Dedifferentiated amniotic fluid mesenchymal stem cell (primary cell): ENCODE results near the gene MIR17HG.
"Not testable (repeated sequence)": the region's sequence is repeated elsewhere in the genome, so short reads cannot be mapped to it uniquely, and the experiment has no call there.

ENCODE experiments used
- DNase-seq: peaks from one replicate; pipeline ENCODE4 v3.0.0-alpha.2; 2016; ENCODE audit errors: extremely low spot score

The MIR17HG gene

DNA sequence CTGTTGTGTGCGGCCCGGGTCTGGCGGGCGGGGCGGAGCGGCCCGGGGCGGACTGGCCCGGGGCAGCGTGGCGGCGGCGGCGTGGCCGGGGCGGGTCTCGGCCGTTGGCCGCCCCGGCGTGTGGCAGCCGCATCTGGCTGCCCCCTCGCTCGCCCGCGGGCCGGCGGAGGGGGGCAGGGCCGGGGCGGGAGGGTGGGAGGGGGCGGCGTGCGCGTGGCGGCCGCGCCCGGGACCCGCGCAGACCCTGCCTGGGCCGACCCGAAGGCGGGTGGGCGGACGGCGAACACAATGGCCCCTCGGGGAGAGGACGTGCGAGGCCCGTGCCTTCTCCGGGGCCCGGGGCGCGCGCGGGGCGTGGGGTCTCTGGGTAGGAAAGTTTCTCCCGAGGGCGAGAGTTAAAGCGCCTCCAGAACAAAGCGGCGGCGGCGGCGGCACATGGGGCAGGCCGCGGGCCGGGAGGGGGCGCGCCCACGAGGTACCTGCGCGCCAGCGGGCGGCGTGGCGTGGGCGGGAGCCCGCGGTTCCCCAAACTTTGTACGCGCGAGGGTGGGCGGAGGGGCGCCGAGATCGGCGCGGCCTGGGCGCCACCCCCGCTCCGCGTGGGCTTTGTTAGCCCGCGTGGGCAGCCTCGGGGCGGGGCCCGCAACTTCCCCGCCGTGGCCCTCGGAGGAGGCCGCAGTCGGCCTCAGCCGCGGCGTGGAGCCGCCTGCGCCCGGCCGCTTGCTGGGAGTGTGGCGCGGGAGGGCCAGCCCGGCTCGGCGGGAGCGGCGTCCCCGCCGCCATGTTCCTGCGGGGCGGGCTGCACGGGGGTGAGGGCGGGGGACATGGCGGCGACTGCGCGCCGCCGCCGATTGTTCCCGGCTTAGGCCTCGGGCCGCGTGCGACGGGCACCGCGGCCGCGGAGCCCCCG is 764 bp downstream of the MIR17HG start:
- DNase-seq: no peak

DNA sequence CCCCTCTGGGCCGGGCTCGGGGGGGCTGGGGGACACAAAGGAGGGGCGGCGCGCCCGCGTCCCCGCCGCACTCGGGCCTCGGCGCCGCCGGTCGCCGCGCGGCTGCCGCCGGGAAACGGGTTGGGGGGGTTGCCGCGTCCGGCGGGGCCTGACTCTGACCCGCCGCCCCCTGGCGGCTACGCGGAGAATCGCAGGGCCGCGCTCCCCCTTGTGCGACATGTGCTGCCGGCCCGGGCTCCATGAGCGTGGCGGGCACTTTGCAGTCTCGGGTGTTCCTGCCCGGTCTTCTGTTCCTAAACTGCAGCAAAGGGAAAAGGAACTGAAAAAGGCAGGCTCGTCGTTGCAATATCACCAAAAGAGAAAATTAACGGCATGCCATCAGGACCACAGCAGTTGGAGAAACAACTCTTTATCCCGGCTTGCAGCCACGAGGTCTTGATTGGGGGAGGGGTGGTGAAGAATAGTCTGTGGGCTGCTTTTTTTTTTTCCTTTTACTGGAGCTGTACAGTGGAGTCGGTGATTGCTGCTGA is 1.5 kb downstream of the MIR17HG start:
- DNase-seq: peak; percentile 77

DNA sequence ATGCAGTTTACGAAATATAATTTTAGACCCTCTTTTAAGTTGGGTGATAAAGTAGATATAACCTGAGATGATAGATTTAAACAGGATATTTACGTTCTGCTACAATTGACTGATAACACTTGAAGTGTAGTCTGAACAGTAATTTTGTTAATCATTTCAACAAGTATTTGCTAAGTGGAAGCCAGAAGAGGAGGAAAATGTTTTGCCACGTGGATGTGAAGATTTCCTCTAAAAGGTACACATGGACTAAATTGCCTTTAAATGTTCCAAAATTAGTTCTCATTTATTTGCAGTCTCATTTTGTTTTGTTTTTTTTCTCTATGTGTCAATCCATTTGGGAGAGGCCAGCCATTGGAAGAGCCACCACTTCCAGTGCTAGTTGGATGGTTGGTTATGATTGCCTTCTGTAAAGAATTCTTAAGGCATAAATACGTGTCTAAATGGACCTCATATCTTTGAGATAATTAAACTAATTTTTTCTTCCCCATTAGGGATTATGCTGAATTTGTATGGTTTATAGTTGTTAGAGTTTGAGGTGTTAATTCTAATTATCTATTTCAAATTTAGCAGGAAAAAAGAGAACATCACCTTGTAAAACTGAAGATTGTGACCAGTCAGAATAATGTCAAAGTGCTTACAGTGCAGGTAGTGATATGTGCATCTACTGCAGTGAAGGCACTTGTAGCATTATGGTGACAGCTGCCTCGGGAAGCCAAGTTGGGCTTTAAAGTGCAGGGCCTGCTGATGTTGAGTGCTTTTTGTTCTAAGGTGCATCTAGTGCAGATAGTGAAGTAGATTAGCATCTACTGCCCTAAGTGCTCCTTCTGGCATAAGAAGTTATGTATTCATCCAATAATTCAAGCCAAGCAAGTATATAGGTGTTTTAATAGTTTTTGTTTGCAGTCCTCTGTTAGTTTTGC is 2.8 kb downstream of the MIR17HG start:
- no peak for DNase-seq

DNA sequence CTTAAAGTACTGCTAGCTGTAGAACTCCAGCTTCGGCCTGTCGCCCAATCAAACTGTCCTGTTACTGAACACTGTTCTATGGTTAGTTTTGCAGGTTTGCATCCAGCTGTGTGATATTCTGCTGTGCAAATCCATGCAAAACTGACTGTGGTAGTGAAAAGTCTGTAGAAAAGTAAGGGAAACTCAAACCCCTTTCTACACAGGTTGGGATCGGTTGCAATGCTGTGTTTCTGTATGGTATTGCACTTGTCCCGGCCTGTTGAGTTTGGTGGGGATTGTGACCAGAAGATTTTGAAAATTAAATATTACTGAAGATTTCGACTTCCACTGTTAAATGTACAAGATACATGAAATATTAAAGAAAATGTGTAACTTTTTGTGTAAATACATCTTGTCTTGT is 3.6 kb downstream of the MIR17HG start:
- no peak for DNase-seq

DNA sequence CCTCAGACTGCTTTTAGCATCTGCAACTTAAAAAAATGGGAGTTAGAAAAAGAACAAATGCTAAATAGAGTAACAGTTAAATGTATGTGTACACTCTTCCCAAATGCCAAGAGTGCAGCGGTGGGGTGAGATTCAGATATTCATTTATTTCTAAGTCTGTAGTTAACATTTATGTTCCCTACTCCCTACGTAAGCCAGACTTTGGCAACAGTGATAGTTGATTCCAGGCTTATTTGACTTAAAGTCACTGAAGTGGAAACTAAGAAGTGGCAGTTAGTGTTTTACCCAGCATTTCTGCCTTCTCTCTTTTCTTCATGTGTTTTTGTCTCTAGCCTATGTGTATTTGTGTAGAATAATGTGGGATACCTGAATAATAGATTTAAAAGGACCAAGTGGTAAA is 4.5 kb downstream of the MIR17HG start:
- no peak for DNase-seq

DNA sequence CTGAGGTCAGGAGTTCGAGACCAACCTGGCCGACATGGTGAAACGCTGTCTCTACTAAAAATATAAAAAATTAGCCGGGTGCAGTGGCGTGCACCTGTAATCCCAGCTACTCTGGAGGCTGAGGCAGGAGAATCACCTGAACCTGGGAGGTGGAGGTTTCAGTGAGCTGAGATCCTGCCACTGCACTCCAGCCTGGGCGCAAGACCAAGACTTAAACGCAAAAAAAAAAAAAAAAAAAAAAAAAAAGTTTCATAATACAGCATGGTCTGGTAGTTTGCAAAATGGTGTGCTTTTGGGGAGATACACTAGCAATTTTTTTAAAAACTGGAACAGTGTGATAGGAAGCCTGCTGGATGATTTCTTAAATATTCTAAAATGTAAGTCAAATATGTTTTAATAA is 5.4 kb downstream of the MIR17HG start:
- DNase-seq: not testable (repeated sequence)

DNA sequence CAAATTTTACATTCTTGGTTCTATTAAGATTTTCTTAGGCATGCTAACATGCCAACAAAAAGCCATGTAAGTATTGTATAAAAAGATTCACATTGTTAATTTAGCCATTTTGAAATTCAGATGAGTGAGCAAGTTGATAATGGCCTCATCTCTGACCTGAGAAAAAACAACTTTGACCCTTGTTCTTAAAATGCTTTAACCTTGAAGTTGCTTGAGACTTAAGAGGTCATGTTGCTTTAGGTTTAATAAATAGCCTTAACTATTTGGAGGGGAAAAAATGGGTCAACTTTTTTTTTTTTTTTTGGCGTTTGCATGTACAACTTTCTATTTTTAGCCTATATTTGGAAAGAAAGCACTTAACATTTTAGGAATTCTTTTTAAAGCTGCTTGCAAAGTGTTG is 6.0 kb downstream of the MIR17HG start:
- DNase-seq: no peak

DNA sequence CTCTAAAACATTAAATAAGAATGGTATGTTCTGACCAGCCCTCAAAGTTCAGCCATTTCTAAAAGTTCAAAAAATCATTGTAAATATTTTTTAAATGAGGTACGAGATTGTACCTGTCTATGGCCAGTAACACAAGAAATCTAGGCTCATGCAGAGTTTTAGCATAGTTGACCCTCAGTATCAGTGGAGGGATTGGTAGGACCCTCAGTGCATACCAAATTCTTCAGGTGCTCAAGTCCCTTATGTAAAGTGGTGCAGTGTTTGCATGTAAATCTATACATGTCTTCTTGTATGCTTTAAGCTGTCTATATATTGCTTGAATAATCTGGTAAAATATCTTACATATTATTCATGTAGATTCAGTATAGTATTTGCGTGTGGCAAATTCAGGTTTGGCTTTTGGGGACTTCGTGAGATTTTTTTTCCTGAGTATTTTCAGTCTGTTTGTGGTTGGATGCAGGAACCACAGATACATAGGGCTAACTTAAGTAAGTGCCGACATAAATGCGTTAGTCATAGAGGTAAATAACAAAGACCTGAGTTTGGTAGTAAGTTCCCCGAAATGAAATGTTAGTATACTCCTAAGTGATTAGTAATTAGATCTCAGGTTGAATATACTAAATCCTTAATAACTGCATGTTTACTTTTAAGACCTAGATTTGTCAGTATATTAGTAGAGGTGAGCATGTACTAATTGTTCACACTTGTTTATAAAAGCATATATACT is 7.8 kb downstream of the MIR17HG start:
- no peak for DNase-seq

DNA sequence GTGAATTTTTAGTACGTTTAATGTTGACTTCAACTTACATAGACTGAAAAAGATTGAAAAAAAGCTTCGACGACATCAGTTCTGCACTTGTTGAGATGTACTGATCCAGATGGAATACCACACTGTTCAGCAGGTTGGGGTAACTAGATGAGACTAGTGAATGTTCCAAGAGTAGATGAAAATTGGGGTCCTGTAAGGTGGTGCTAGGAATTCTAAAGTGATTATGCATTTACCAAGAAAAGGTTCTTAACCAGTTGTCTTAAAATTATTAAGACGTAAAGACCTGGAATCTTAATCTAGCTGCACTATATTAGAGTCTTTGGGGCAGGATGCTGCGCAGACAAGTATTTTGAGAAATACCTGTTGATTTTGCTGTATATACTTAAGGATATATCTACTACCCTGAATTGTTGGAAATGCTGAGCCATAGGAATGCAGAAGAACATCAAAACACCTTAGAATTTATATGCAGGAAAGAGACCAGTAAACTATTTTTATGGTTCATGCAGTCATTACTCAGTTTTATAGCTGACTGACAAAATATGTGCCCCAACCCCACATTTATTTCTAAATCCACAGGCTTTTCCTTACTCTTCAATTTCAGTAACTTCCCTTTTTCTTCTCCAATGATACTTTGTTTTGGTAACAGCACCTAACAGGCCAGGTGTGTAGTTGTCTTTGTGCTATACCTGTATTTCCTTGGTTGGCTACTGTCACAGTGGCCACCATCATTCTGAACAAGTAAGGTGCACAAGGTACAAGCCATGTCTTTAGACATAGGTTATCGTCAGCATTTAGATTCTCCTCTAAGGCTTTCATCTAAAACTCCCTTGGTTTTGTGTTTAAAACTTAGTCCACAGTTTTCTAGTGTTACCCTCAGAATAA is 8.6 kb downstream of the MIR17HG start:
- DNase-seq: no peak

DNA sequence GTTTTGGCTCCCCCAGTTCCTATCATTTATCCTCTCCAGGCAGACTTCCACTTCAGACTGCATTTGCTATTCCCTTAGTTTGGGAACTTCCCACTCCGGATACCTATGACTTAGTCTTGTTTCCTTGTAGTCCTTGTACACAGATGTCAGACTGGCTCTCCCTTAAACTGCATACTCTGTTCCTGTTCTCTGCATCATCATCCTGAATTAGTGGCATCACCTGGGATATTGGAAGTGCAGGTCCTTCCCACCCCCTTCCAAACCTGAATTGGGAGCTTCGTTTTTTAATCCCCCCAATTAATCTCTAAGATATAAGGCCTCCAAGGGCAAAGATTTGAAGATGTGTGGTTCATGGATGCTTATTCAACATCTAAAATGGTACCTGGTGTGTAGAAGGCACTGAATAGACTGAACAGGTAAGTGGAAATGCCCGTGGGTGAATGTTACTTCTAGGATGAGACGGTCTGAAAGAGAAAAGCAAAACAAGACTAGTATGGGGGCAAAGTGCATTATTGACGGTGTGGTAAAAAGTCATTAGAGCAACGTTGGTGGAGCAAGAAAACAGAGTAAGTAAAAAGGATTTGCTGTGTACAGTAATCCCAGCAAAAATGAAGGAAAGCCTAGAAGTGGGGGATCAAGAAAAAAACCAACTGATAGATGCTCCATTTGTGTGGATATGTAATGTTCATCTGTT is 9.6 kb downstream of the MIR17HG start:
- no peak for DNase-seq

DNA sequence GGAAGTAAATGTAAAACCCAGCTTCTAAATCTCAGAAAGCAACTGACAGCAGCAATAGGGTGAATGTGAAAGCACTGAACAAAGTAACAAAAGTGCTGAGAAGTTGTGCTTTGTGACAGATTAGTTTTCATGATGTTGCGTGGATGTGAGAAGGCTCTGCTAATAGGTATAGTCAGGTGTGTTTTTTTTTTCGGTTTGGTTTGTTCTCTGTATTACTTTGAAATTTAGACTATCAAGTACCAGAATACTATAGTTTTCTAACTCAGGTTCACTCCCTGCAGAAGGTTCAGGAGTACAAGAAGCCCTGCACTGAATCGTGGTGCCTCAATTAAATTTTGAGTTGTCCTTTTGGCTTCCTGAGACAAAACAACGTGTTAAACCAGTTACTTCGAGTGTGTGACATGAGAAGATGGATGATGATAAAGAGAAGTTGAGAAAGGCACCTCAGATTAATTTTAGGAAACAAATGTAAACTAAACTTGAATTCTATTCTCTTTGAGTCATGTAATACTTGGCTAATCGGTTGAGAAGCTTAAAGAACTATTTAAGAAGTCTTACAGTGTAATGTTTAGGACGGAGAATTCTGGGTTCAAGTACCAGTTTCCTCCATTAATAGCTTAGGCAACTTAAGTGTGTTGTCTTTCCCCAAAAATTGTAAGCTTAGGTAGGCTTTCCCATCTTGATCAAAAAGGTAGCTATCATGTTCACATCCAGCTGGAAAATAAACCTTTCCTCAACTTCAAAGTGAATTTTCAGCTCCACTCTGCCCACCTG is 10.3 kb downstream of the MIR17HG start:
- DNase-seq: no peak

DNA sequence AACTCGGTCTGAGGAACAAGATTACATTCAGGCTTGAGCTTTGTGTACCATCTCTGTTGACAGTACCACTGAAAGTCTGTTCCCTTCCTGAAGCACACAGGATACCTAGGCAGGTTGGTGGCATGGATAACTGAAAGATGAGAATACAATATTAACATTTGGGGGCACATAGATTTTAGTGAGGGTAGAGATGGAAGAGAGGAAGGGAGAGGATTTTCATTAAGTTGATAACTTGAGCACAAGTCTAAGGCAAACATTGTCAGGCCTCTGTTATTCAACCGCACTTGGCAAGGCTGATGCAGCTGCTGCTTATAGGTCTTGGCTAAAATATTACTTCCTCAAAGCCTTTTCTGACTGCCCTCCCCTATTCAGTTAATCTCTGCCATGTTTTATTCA is 10.9 kb downstream of the MIR17HG start:
- DNase-seq: no peak

DNA sequence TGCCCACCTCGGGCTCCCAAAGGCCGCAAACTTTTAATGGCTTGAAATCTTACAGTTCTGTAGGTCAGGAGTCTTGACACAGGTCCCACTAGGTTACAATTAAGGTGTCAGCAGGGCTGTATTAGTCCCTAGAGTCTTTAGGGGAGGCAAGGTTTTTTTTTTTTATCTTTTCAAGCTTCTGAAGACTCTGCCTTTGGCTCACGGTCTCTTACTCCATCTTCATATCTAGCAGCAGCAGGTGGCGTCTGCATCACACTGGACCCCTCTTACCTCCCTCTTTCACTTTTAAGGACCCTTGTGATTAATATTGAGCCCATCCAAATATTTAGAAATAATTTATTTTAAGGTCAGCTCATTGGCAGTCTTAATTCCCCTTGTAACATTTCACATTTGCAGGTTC is 11.6 kb downstream of the MIR17HG start:
- DNase-seq: no peak

DNA sequence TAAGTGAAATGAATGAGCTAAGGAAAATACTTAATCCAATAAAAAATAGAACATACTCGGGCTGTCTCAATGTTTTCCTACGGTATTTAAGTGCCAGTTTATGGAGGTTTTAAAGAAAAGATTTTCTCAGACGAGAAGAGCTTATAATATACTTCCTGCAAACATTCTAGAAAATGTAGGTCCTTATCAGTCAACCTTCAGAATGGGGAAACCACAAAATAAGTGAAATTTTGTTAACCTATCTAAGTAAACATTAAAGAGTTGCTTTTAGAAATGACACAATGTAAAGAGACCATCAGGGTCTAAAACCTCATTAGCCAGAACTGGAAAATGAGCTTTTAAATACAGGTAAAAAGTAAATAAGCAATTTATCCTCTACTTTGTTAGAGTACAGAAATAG is 12.1 kb downstream of the MIR17HG start:
- DNase-seq: no peak

DNA sequence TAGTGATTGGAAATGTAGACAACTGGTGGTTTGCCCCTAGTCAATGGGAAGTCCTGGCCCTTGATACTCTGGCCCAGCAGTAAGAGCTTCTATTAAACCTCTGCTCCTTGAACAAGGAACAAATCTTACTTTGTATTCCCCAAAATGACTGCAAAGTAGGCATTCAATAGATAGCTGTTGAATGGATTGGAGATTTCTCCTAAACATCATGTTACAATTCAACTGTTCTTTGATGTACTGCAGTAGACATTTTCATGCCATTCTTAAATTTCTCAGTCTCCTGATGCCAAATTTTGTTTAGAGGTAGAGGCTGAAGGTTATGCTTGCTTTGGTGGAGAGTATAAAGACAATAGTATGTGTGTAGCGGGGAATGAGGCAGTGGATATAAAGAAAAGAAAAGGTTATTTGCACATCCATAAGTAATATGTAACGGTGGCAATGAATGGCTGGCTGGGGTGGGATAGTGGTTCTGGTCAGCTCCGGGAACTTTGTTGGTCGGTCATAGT is 12.8 kb downstream of the MIR17HG start:
- no peak for DNase-seq

DNA sequence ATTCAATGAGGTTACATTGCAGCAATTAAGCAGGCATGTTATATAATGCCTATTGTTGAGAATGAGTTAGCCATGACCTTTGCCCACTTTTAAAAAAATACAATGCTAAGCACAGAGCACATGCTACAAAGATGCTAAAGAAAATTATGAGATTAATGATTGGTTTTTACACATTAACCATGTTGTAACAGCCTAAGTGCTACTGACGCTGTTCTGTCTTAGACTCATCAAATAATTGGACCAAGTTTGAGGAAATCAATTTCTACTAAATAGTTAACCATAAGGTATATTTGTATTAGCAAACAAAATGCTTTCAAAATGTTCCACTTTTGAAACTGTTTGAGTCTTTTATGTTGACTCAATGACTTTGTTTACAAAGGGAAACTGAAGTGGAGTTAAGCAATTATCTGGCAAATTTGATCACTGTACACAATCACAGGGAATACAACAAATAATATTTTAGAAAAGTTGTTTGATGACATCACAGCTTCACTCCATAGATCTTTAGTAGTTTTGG is 14.3 kb downstream of the MIR17HG start:
- no peak for DNase-seq

DNA sequence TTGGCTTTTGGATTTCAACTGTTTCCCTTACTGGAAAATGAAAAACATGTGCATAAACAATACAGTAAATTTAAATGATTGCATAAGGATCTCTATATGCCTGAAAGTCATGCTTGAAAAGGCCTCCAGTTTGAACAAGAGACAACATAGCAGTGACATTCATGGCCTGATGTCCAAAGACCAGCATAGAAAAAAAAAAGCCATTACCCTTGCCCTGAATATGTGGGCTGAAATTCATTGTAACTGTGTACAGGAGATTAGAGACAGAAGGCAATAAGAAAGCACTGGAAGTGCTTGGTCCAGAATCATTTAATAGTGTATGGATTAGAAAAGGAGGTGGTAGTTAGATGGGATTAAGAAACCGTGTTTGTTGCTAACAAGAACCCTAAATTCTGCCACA is 15.4 kb downstream of the MIR17HG start:
- DNase-seq: no peak

DNA sequence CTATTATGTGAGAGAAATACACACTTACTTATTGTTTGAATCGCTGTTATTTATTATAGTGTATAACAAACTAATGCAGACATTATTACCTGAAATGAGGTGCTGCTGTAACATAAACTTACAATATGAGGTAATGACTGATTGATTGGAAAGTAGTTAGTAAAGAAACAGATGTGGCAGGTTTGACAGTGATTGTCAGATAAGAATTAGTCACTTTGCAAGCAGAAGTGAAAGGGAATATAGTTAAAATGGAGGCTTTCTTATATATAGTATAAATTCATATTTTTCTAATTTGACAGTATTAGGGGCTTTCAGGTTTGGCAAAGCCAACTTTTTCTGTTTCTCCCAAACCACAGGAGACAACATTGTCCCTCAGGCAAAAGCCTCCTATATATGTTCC is 20.6 kb downstream of the MIR17HG start:
- DNase-seq: no peak
